SU-DHL-6 (cell line): Measurements from ENCODE around the gene AANAT.
A peak's percentile ranks its signal among the peaks of the same experiment; 100 is the strongest.

ENCODE experiments used
- H2AFZ ChIP-seq: fragments of 200-600 bp; sonication (generic); 2 replicates; pipeline ENCODE4 v1.6.1; 2014; ENCODE audit warnings: low read depth, mild to moderate bottlenecking, moderate library complexity, mixed read lengths, antibody characterized with exemption, low read length; ENCODE audit not compliant: severe bottlenecking
- H3F3A ChIP-seq: fragments of 200-600 bp; shearing (Covaris generic); 2 replicates; pipeline ENCODE4 v1.6.0; 2016; ENCODE audit warnings: antibody characterized with exemption, mild to moderate bottlenecking; ENCODE audit not compliant: insufficient read depth
- H3K27ac ChIP-seq: fragments of 200-600 bp; sonication (generic); 2 replicates; pipeline ENCODE4 v1.5.1; 2016; ENCODE audit warnings: low read depth, mild to moderate bottlenecking, low read length, moderate library complexity, mixed read lengths
- H3K27me3 ChIP-seq: fragments of 200-600 bp; sonication (generic), shearing (Covaris generic); 2 replicates; pipeline ENCODE4 v1.6.0; 2014; ENCODE audit warnings: mild to moderate bottlenecking, low read length
- H3K36me3 ChIP-seq: fragments of 200-600 bp; sonication (generic); 2 replicates; pipeline ENCODE4 v1.6.1; 2014; ENCODE audit warnings: mild to moderate bottlenecking, low read length, mixed read lengths
- H3K4me2 ChIP-seq: fragments of 300-600, 200-600 bp; shearing (Covaris generic), sonication (generic); 2 replicates; pipeline ENCODE4 v1.6.0; 2014; ENCODE audit warnings: low read length, low read depth, mild to moderate bottlenecking; ENCODE audit not compliant: poor library complexity, severe bottlenecking
- H3K4me3 ChIP-seq: fragments of 200-600 bp; sonication (generic); 2 replicates; pipeline ENCODE4 v1.5.1; 2014; ENCODE audit warnings: antibody characterized with exemption, low read length, mild to moderate bottlenecking, mixed read lengths; ENCODE audit not compliant: insufficient read depth, poor library complexity, severe bottlenecking
- H3K79me2 ChIP-seq: fragments of 200-600 bp; sonication (generic); 2 replicates; pipeline ENCODE4 v1.6.1; 2014; ENCODE audit warnings: mild to moderate bottlenecking, low read length, moderate library complexity; ENCODE audit not compliant: insufficient read depth
- H3K9ac ChIP-seq: fragments of 200-600 bp; sonication (generic); 2 replicates; pipeline ENCODE4 v1.7.0; 2014; ENCODE audit warnings: mild to moderate bottlenecking, low read length
- H3K9me2 ChIP-seq: fragments of 200-600 bp; sonication (generic); replicated peaks from 2 replicates; pipeline ENCODE4 v1.6.1; 2014; ENCODE audit warnings: low read length; ENCODE audit not compliant: insufficient read depth
- H3K9me3 ChIP-seq: fragments of 200-600 bp; sonication (generic); 2 replicates; pipeline ENCODE4 v1.6.1; 2014; ENCODE audit warnings: low read length, mixed read lengths; ENCODE audit not compliant: insufficient read depth
- H4K20me1 ChIP-seq: fragments of 200-600 bp; sonication (generic); 2 replicates; pipeline ENCODE4 v1.6.1; 2014; ENCODE audit warnings: low read depth, mild to moderate bottlenecking, antibody characterized with exemption, low read length, moderate library complexity, mixed read lengths
- CTCF ChIP-seq: fragments of 200-600 bp; sonication (generic); IDR thresholded peaks from one replicate; pipeline ENCODE4 v1.5.1; 2017; ENCODE audit warnings: antibody characterized with exemption, mild to moderate bottlenecking, low read length, moderate library complexity; ENCODE audit not compliant: insufficient read depth, poor library complexity, severe bottlenecking
- EZH2phosphoT487 ChIP-seq: fragments of 200-600 bp; sonication (generic), shearing (Covaris generic); conservative IDR thresholded peaks from 2 replicates; pipeline ENCODE4 v1.6.1; 2018; ENCODE audit warnings: mild to moderate bottlenecking, antibody characterized with exemption, low read length, moderate library complexity, mixed read lengths

The AANAT gene

GRCh38 chr17:76449126-76449525 is 18.3 kb upstream of the AANAT start:
- no peaks in the 10 kb centered on the region for H3K9me2 ChIP-seq
- H3K9me3 ChIP-seq, result no peaks in the 10 kb centered on the region
- no peak overlapping the region for H3K4me3 ChIP-seq
- H3K27me3 ChIP-seq, result no peaks in the 10 kb centered on the region
- no peaks in the 10 kb centered on the region for H3F3A ChIP-seq
- H3K9ac ChIP-seq, result no peak overlapping the region
- no peak overlapping the region for H3K27ac ChIP-seq
- H3K4me2 ChIP-seq, result no peak overlapping the region
- peaks cover 7% of the 10 kb centered on the region; the same call in 1 of the 2 replicates for H4K20me1 ChIP-seq
- TF ChIP-seq EZH2phosphoT487 (no peak), CTCF (no peak)
- H2AFZ ChIP-seq, result no peak overlapping the region
- peaks cover 38% of the 10 kb centered on the region for H3K79me2 ChIP-seq
- no peaks in the 10 kb centered on the region for H3K36me3 ChIP-seq

- peak overlapping the region; percentile 77; the same call in 1 of the 2 replicates for H3K9ac ChIP-seq
- TF ChIP-seq EZH2phosphoT487 (no peak), CTCF (no peak)
Measured at GRCh38 chr17:76451506-76451905, 15.9 kb upstream of the AANAT start.

GRCh38 chr17:76452127-76452659 is 15.2 kb upstream of the AANAT start:
- peaks cover 7% of the 10 kb centered on the region; the same call in 1 of the 2 replicates for H4K20me1 ChIP-seq
- no peaks in the 10 kb centered on the region for H3K36me3 ChIP-seq
- peak overlapping the region; percentile 79 for H3K4me3 ChIP-seq
- H3K9me3 ChIP-seq, result no peaks in the 10 kb centered on the region
- no peaks in the 10 kb centered on the region for H3F3A ChIP-seq
- H3K27ac ChIP-seq, result no peak overlapping the region
- TF ChIP-seq EZH2phosphoT487 (no peak), CTCF (no peak)
- H2AFZ ChIP-seq, result no peak overlapping the region
- no peaks in the 10 kb centered on the region for H3K27me3 ChIP-seq
- H3K9me2 ChIP-seq, result no peaks in the 10 kb centered on the region
- peak overlapping the region; percentile 86 for H3K4me2 ChIP-seq
- H3K79me2 ChIP-seq, result peaks cover 24% of the 10 kb centered on the region
- H3K9ac ChIP-seq, result peak overlapping the region; percentile 77

More at GRCh38 chr17:76451506-76451905, 15.9 kb upstream of the AANAT start:
- Histone ChIP-seq H3F3A (no peaks in the 10 kb centered on the region), H3K79me2 (peaks cover 27% of the 10 kb centered on the region), H4K20me1 (peaks cover 7% of the 10 kb centered on the region; the same call in 1 of the 2 replicates), H3K4me3 (peak overlapping the region; percentile 79), H3K27me3 (no peaks in the 10 kb centered on the region), H3K4me2 (peak overlapping the region; percentile 86), H3K9me3 (no peaks in the 10 kb centered on the region), H3K9me2 (no peaks in the 10 kb centered on the region), H3K36me3 (no peaks in the 10 kb centered on the region), H2AFZ (no peak overlapping the region), H3K27ac (no peak overlapping the region)
